Fibroblast of lung (primary cell): ENCODE data around the gene PPP1R1C. TPM values are rescaled to one million over a fixed set of nuclear protein-coding genes. Genes with fewer than 3 reads are reported as not detected.

Experiments
- DNase-seq, 2 donors: peaks; one replicate each; pipeline versions ENCODE4 v3.0.0 to v3.0.0-alpha.2; 2010; ENCODE audit warnings: low read depth in 2 of 2
- H2AFZ ChIP-seq: 2 replicates; pipeline ENCODE4 v1.5.1; 2012; ENCODE audit warnings: low read length, control low read depth, inconsistent platforms
- H3K27ac ChIP-seq: 2 replicates; pipeline ENCODE4 v1.5.1; 2011; ENCODE audit warnings: low read length, control low read depth; ENCODE audit not compliant: insufficient read depth
- H3K27me3 ChIP-seq: 2 replicates; pipeline ENCODE4 v1.5.1; 2011; ENCODE audit warnings: mild to moderate bottlenecking, low read length; ENCODE audit not compliant: control insufficient read depth, insufficient read depth
- H3K36me3 ChIP-seq: 2 replicates; pipeline ENCODE4 v1.5.1; 2011; ENCODE audit warnings: low read length; ENCODE audit not compliant: control insufficient read depth, insufficient read depth
- H3K4me1 ChIP-seq: 2 replicates; pipeline ENCODE4 v1.5.1; 2011; ENCODE audit warnings: low read length; ENCODE audit not compliant: control insufficient read depth, insufficient read depth; ENCODE audit errors: extremely low read depth
- H3K4me2 ChIP-seq: 2 replicates; pipeline ENCODE4 v1.5.1; 2011; ENCODE audit warnings: low read length, control low read depth; ENCODE audit not compliant: insufficient read depth; ENCODE audit errors: extremely low read depth
- H3K4me3 ChIP-seq, 4 experiments: fragments of 200-600 bp in 1 of 4; sonication (generic) in 1 of 4; replicated peaks in 1 of 4; 2 replicates each; pipeline ENCODE4 v1.5.1; 2011 to 2016; ENCODE audit warnings: low read length in 4 of 4, low read depth in 3 of 4, mild to moderate bottlenecking in 3 of 4, control low read depth in 2 of 4, inconsistent platforms in 1 of 4, mixed read lengths in 1 of 4; ENCODE audit not compliant: insufficient read depth in 1 of 4; ENCODE audit errors: control extremely low read depth in 1 of 4
- H3K79me2 ChIP-seq: 2 replicates; pipeline ENCODE4 v1.5.1; 2012; ENCODE audit warnings: mild to moderate bottlenecking, low read length, inconsistent platforms; ENCODE audit not compliant: control insufficient read depth, insufficient read depth
- H3K9ac ChIP-seq: 2 replicates; pipeline ENCODE4 v1.5.1; 2011; ENCODE audit warnings: mild to moderate bottlenecking, low read length, control low read depth; ENCODE audit not compliant: insufficient read depth
- H3K9me3 ChIP-seq: 2 replicates; pipeline ENCODE4 v1.5.1; 2012; ENCODE audit warnings: low read depth, low read length; ENCODE audit not compliant: control insufficient read depth, insufficient read depth
- H4K20me1 ChIP-seq: 2 replicates; pipeline ENCODE4 v1.5.1; 2011; ENCODE audit warnings: low read length; ENCODE audit not compliant: control insufficient read depth, insufficient read depth; ENCODE audit errors: extremely low read depth
- CTCF ChIP-seq, 2 donors: IDR thresholded peaks in 1 of 2; conservative IDR thresholded peaks in 1 of 2; 1 replicate in 1 of 2; 2 replicates in 1 of 2; pipeline ENCODE4 v1.5.1; 2011 to 2012; ENCODE audit warnings: low read length in 2 of 2, control low read depth in 1 of 2, inconsistent platforms in 1 of 2, low read depth in 1 of 2, mild to moderate bottlenecking in 1 of 2
- EZH2 ChIP-seq: IDR thresholded peaks from 2 replicates; pipeline ENCODE4 v1.5.1; 2012; ENCODE audit warnings: low read length, control low read depth, mild to moderate bottlenecking; ENCODE audit errors: missing control alignments
- polyA plus RNA-seq, 2 donors: library from polyadenylated mRNA; depleted of rRNA in 1 of 2; stranded (reverse) in 1 of 2; unstranded in 1 of 2; fragments of >200 nt; gene quantifications; 2 replicates each; pipeline ENCODE4 v1.2.1, GENCODE V29; 2011 to 2012; ENCODE audit warnings: missing spikeins in 1 of 2
- total RNA-seq: library from RNA; depleted of rRNA; stranded (reverse); fragments of >200 nt; gene quantifications from 2 replicates; pipeline ENCODE4 v1.2.1, GENCODE V29; 2014

The PPP1R1C gene
- total and polyA plus RNA-seq, 2 donors (not counting 1 experiment from before 2014, with no cell fraction given): 0.50 to 0.57 TPM

GRCh38 chr2:182133195-182133891, 147.7 kb downstream of the PPP1R1C start:
- no peak for TF ChIP-seq EZH2
- no peak for TF ChIP-seq CTCF (conservative IDR thresholded peaks at IDR 0.05 in 1 of 2, IDR thresholded peaks at IDR 0.05 in 1 of 2; ENCODE audit: low read depth in 1 of 2, low read length in 2 of 2)

DNA sequence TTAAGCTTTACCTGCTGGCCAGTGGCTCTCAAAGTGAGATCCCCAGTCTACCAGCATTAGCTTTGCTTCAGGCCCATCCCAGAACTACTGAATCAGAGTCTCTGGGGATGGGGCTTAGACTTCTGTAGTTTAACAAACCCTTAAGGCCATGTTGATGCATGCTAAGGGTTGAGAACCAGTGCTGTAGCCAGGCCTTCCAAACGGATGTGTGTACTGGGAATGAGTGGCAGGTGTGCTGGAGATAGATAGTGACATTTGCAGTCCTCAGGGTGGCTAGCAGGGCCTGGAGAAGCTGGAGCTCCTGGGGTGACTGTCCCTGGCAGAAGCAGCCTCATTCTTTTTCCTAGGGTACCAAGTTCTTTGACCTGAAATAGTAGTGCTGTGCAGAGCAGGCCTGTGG, 148.5 kb downstream of the PPP1R1C start:
- H3K9ac ChIP-seq: no peak overlapping the region
- no peak for DNase-seq
- H3K27me3 ChIP-seq: no peaks in the 10 kb centered on the region
- H3K79me2 ChIP-seq: no peaks in the 10 kb centered on the region
- H3K4me1 ChIP-seq: no peaks in the 10 kb centered on the region
- no peak overlapping the region for H3K4me2 ChIP-seq
- H4K20me1 ChIP-seq: no peaks in the 10 kb centered on the region
- H3K27ac ChIP-seq: no peak overlapping the region
- no peak for TF ChIP-seq EZH2
- TF ChIP-seq CTCF (conservative IDR thresholded peaks at IDR 0.05 in 1 of 2, IDR thresholded peaks at IDR 0.05 in 1 of 2; ENCODE audit: low read depth in 1 of 2, low read length in 2 of 2): no peak
- H3K4me3 ChIP-seq: no peak overlapping the region
- no peaks in the 10 kb centered on the region for H3K9me3 ChIP-seq
- no peak overlapping the region for H2AFZ ChIP-seq
- no peaks in the 10 kb centered on the region for H3K36me3 ChIP-seq

More at GRCh38 chr2:182133195-182133891, 147.7 kb downstream of the PPP1R1C start:
- no peak overlapping the region for H3K9ac ChIP-seq
- no peak overlapping the region for H3K4me2 ChIP-seq
- H3K79me2 ChIP-seq: no peaks in the 10 kb centered on the region
- no peaks in the 10 kb centered on the region for H3K27me3 ChIP-seq
- no peak overlapping the region for H3K27ac ChIP-seq
- no peak overlapping the region for H3K4me3 ChIP-seq
- H2AFZ ChIP-seq: no peak overlapping the region
- H3K9me3 ChIP-seq: no peaks in the 10 kb centered on the region
- H4K20me1 ChIP-seq: no peaks in the 10 kb centered on the region
- no peaks in the 10 kb centered on the region for H3K4me1 ChIP-seq
- DNase-seq: peak; percentile 55 to 68
- no peaks in the 10 kb centered on the region for H3K36me3 ChIP-seq

GRCh38 chr2:182142062-182142461, 156.4 kb downstream of the PPP1R1C start:
- Histone ChIP-seq H3K9ac (no peak overlapping the region), H2AFZ (no peak overlapping the region), H3K27ac (no peak overlapping the region), H3K27me3 (no peaks in the 10 kb centered on the region), H3K4me3 (no peak overlapping the region), H3K79me2 (no peaks in the 10 kb centered on the region), H3K36me3 (no peaks in the 10 kb centered on the region), H3K4me1 (no peaks in the 10 kb centered on the region), H4K20me1 (no peaks in the 10 kb centered on the region), H3K9me3 (no peaks in the 10 kb centered on the region), H3K4me2 (no peak overlapping the region)
- DNase-seq: peak in 1 of 2 donors; percentile 43
- TF ChIP-seq CTCF (conservative IDR thresholded peaks at IDR 0.05 in 1 of 2, IDR thresholded peaks at IDR 0.05 in 1 of 2; ENCODE audit: low read depth in 1 of 2, low read length in 2 of 2) (no peak), EZH2 (no peak)
